GM19193 (cell line): Measurements from ENCODE around the gene MAN1A1.
A peak's percentile ranks its signal among the peaks of the same experiment; 100 is the strongest.

ENCODE experiments used
- POLR2A ChIP-seq: IDR thresholded peaks from 4 replicates; pipeline ENCODE4 v1.6.1; 2011; ENCODE audit not compliant: insufficient read depth, insufficient read length; ENCODE audit errors: extremely low read depth

MAN1A1 gene

GRCh38 chr6:119350202-119350951 lies 816 bp upstream of the MAN1A1 start:
- TF ChIP-seq POLR2A, result no peak

GRCh38 chr6:119348748-119349360 lies 707 bp downstream of the MAN1A1 start:
- TF ChIP-seq POLR2A, result no peak

GRCh38 chr6:119348096-119348747 lies 1.3 kb downstream of the MAN1A1 start:
- TF ChIP-seq POLR2A, result peak; percentile 78

- TF ChIP-seq POLR2A, result no peak
Measured at GRCh38 chr6:119347466-119348095, 2.0 kb downstream of the MAN1A1 start.

- no peak for TF ChIP-seq POLR2A
Measured at GRCh38 chr6:119346936-119347335, 2.6 kb downstream of the MAN1A1 start.

- TF ChIP-seq POLR2A, result no peak
Measured at GRCh38 chr6:119346450-119346849, 3.1 kb downstream of the MAN1A1 start.

- no peak for TF ChIP-seq POLR2A
Measured at GRCh38 chr6:119345114-119345513, 4.4 kb downstream of the MAN1A1 start.

- no peak for TF ChIP-seq POLR2A
Measured at GRCh38 chr6:119344306-119344705, 5.3 kb downstream of the MAN1A1 start.

GRCh38 chr6:119343573-119344146 lies 5.9 kb downstream of the MAN1A1 start:
- no peak for TF ChIP-seq POLR2A

GRCh38 chr6:119343167-119343566 lies 6.4 kb downstream of the MAN1A1 start:
- TF ChIP-seq POLR2A, result no peak

GRCh38 chr6:119342430-119342829 lies 7.1 kb downstream of the MAN1A1 start:
- TF ChIP-seq POLR2A, result no peak

GRCh38 chr6:119340796-119341487 lies 8.6 kb downstream of the MAN1A1 start:
- TF ChIP-seq POLR2A, result no peak

- no peak for TF ChIP-seq POLR2A
Measured at GRCh38 chr6:119339941-119340456, 9.6 kb downstream of the MAN1A1 start.

- no peak for TF ChIP-seq POLR2A
Measured at GRCh38 chr6:119337762-119338161, 11.8 kb downstream of the MAN1A1 start.
